Kidney glomerular epithelial cell (primary cell): Measurements from ENCODE around the gene HLA-DRB1.
"Not testable (repeated sequence)": the region's sequence is repeated elsewhere in the genome, so short reads cannot be mapped to it uniquely, and the experiment has no call there.

Experiments
- DNase-seq: peaks from one replicate; lab custom pipeline; 2025; lab: John Stamatoyannopoulos, UW

The HLA-DRB1 gene

DNA sequence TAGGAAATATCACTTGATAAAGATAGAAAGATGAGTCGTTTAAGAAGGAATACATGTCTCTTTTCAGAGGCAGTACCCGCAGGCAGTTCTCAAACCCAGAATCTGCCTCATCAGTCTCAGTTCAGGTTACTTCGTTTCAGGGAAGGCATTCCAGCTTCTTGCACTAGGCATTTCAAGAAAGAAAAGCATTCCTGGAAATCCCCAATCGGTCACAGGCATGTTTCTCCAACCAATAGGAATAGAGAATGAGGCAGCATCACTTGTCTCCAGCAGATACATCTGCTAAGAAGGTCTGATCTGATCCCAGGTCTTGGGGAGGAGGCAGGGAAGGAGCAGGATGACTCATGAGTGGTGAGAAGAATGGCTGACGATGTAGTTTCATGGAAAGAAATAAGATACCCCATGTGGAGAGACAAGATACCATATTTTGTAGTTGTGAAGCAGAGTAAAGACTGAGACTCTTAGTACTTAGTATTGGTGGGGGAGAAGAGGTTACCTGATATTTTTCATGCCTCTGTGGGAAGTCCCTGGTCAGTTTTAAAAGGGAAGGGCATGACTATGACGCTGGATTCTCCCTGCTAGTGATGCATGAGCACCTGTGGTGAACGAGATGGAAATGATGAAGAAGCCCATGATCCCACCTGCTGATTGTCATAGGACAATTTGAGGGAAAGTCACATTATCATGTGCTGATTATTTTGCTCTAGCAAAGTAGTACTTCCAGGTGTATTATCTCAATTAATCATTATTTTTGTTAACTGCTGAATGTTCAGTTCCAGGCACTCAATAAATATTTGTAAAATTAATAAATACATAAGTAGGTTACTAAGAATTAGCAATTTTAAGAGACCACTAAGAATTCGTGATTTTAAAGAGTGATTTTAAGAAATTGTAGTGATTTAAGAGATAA is 20.3 kb upstream of the HLA-DRB1 start:
- DNase-seq = peak; percentile 97

- no peak for DNase-seq
These were observed 19.7 kb upstream of the HLA-DRB1 start for GRCh38 chr6:32609391-32609730.

- no peak for DNase-seq
These were observed 18.7 kb upstream of the HLA-DRB1 start for GRCh38 chr6:32608362-32608761.

GRCh38 chr6:32607988-32608298 is 18.3 kb upstream of the HLA-DRB1 start:
- no peak for DNase-seq

GRCh38 chr6:32607263-32607987 is 17.8 kb upstream of the HLA-DRB1 start:
- DNase-seq = no peak

DNA sequence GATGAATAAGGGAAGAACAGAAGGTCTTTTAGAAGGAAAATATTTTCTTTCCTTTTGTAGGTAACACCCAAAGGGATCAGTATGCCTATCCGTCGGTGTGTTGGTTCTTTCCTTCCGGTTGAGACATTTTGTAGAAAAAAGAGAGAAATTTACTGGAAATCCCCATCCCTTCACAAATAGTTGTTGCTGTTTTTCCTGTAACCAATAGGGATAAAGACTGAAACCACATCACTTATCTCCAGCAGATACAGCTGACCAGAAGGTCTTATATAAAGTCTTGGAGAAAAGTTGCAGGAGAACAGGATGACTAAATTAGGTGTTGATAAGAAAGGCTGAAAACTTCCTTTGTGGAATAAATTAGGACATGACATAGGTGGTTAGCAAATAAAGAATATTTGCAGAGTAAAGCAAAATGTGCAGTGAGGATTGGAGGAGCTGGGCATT is 14.8 kb upstream of the HLA-DRB1 start:
- DNase-seq = peak; percentile 22

DNA sequence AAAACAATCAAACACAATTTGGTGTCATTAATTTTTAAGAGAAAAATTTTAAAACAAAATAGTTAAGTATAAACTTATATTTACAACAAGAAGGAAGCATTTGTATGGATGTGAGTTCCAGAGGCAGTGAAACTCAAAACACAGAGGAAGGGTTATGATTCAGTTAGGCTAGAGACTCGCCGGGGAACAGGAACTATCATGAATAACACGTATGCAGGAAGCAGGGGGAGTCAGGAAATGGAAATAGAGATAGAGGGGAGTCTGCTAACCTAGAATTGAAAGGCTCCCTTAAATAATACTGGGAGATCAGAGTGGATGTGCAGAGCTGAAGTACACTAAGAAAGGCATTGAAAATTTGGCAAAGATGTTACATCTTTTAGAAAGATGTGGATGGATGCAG is 14.2 kb upstream of the HLA-DRB1 start:
- no peak for DNase-seq

DNA sequence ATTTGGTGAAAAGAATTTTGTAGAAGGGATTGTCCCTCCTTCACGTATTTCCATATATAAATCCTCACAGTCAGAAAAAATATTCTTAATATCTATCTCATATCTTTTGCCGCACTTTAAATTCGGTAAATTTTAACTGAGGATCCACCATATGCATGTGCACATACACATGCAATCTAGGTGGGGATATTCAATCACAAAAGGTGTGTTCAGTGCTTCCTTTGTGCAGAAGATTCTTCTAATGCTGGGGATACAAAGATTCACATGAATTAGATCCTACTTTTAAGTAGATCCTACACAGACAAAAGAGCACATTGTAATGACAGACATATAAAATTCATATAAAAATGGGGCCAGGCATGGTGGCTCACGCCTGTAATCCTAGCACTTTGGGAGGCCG is 13.6 kb upstream of the HLA-DRB1 start:
- DNase-seq = no peak

DNA sequence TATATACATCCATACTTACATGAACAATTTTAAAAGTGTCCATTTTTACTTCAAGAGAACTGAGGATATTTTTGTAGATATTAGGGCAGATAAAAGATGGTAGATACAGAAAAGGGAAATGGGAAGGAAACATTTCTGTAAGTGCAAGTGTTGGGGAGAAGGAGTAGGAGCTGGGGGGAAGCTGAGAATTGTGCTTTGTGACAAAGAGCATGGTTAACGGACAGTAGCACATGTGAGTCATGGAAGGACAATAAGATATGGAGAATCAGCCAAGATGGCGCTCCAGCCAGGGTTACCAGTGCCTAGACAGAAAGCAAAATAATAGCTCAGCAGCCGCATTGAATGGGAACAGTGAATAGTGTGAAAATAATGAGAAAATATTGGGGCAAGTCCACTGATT is 12.7 kb upstream of the HLA-DRB1 start:
- DNase-seq = no peak

- no peak for DNase-seq
These were observed 7.4 kb upstream of the HLA-DRB1 start for GRCh38 chr6:32597024-32597423.

DNA sequence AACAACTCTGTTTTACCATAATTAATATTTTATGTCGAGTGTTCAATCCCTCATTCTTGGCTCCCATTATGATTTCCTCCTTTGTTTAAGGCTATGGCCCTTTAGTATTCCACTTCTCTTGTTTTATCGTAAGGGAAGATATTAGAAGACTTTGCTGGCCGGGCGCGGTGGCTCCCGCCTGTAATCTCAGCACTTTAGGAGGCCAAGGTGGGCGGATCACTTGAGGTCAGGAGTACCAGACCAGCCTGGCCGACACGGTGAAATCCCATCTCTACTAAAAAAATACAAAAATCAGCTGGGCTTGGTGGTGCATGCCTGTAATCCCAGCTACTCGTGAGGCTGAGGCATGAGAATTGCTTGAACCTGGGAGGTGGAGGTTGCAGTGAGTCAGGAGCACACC is 1.1 kb upstream of the HLA-DRB1 start:
- DNase-seq = not testable (repeated sequence)

GRCh38 chr6:32588156-32588555 is 1.5 kb downstream of the HLA-DRB1 start:
- no peak for DNase-seq

GRCh38 chr6:32583527-32583898 is 6.1 kb downstream of the HLA-DRB1 start:
- DNase-seq = no peak

GRCh38 chr6:32581315-32582095 is 8.1 kb downstream of the HLA-DRB1 start:
- DNase-seq = no peak

- no peak for DNase-seq
These were observed 9.1 kb downstream of the HLA-DRB1 start for GRCh38 chr6:32580593-32580992.

GRCh38 chr6:32578962-32579361 is 10.7 kb downstream of the HLA-DRB1 start:
- no peak for DNase-seq

DNA sequence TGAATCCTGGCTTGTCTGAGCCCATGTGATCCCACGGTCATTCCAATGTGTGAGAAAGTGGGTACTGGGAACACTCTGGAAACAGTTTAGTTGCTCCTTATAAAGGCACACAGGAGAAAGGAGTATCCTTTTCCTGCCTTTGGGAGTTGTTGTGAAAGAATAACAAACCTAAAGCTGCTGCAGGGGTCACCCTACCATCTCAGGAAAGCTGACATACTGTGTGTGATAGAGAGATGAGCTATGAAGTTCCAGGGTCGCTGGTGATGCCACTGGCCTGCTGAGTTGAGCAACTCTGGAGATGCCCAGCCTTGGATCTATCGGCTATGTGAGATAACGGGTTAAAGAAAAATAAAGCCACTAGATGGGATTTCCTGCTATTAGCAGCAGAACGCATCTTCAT is 12.2 kb downstream of the HLA-DRB1 start:
- not testable (repeated sequence) for DNase-seq

- no peak for DNase-seq
These were observed 13.4 kb downstream of the HLA-DRB1 start for GRCh38 chr6:32576250-32576649.

DNA sequence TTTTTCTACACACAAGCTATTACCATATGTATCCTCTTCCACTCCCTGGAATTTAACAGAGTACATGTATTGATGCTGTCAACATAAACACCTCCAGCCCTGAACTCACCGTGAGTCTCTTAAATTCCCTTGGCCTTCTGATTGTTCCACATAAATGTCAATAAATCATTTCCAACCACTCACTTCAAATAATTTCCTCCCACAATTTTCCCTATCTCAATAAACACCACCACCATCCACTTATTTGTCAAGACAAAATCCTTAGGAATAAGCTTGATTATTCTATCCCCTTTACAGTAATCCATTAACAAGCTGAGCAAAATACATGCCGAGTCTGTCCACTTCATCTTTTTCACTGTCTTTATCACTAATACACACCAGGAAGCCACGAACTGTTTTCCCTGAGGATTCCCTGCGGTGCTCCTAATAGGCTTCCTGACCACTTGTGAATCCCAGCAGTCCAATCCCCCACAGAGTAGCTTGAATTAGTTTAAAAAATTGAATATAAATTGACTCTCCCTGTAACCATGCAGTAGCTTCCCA is 19.2 kb downstream of the HLA-DRB1 start:
- no peak for DNase-seq

DNA sequence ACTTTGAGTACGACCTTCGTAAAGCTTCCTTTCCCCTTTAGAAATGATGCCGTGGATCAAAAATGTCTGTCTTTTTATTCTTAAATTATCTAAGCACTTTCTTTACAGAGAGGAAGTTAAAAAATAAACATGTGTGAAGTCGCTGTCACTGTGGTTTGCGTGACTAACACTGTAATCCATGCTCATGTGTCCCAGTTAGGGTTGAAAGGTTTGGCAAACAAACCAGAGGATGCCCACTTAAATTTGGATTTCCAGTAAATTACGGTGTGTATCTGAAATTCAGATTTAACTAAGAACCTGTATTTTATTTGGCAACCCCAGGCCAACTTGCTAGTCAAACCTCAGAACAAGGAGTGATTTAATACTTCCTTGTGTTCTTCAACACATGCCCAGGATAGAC is 21.1 kb downstream of the HLA-DRB1 start:
- DNase-seq = no peak

GRCh38 chr6:32566957-32567356 is 22.7 kb downstream of the HLA-DRB1 start:
- DNase-seq = no peak

- no peak for DNase-seq
These were observed 24.1 kb downstream of the HLA-DRB1 start for GRCh38 chr6:32565511-32565910.

DNA sequence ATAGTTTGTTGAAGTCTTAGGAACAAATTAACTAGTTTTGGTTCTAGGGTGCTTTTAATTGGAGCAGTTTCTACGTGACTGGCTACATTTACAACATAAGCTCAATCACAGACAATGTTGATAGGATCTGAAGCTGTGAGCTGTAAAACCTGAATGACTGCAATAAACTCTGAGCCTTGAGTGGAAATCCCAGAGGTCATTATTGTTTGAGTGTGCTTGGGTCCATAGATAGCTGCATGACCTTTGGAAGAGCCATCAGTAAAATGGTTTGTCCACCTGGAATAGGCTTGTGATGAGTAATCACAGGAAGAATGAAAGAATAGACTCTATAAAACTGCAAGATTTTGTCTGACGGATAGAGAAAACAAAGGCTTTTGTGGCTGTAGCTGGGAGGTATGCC is 26.7 kb downstream of the HLA-DRB1 start:
- DNase-seq = no peak
